K562 (cell line): ENCODE results near the gene RHBDD1. TPM values are rescaled to one million over a fixed set of nuclear protein-coding genes. Genes with fewer than 3 reads are reported as not detected.

Source experiments
- ATAC-seq: fragments of 200-7000 bp; cut with Tn5 transposase; 3 replicates; pipeline ENCODE4 v1.9.1; 2020; ENCODE audit warnings: moderate library complexity
- BruUV-seq: library from RNA; stranded (reverse); fragments of 400-500 nt; replicated peaks from 2 replicates; lab custom pipeline; 2021; lab: Mats Ljungman, UMichigan
- CTCF ChIA-PET: fragments of 300-600 bp; formaldehyde crosslinking; extraction: SDS; loops from one replicate; lab custom pipeline; 2021; ENCODE audit warnings: low intra/inter-chr PET ratio; lab: Yijun Ruan, JAX
- POLR2A ChIA-PET: fragments of 300-600, 350-650 bp; sonication (Branson Sonifier 250); formaldehyde crosslinking; extraction: SDS; loops from one replicate; lab custom pipeline; 2021; ENCODE audit warnings: antibody characterized with exemption, inconsistent platforms; lab: Yijun Ruan, JAX
- DNase-seq, 4 experiments: peaks; one replicate each; pipeline versions ENCODE4 v3.0.0 to v3.0.0-alpha.2; 2011 to 2018; ENCODE audit warnings: low spot score in 3 of 4, mixed read lengths in 3 of 4; ENCODE audit errors: extremely low read depth in 1 of 4
- FAIRE-seq: peaks from 2 replicates; lab custom pipeline; 2011; peaks lifted over from hg19 to GRCh38; lab: Jason Lieb, UNC
- H2AFZ ChIP-seq: 2 replicates; pipeline ENCODE4 v1.6.0; 2011; ENCODE audit warnings: low read depth, low read length, control low read depth, inconsistent platforms
- H3K27ac ChIP-seq: fragments of 200-600 bp; 3 replicates; pipeline ENCODE4 v1.8.0; 2011; ENCODE audit warnings: low read depth, mild to moderate bottlenecking, control low read depth, inconsistent platforms, low read length, moderate library complexity, mixed read lengths; ENCODE audit errors: extremely low read depth
- H3K27me3 ChIP-seq, 2 experiments: fragments of 300-600 bp in 1 of 2; 2 replicates in 1 of 2; 3 replicates in 1 of 2; pipeline versions ENCODE4 v1.6.0 to v1.8.0; 2011; ENCODE audit warnings: inconsistent platforms in 2 of 2, low read length in 2 of 2, mild to moderate bottlenecking in 1 of 2, mixed read lengths in 1 of 2, moderate library complexity in 1 of 2; ENCODE audit not compliant: control insufficient read depth in 2 of 2, insufficient read depth in 2 of 2
- H3K36me3 ChIP-seq: fragments of 300-600 bp; 3 replicates; pipeline ENCODE4 v1.8.0; 2011; ENCODE audit warnings: mild to moderate bottlenecking, low read length, inconsistent platforms; ENCODE audit not compliant: control insufficient read depth, insufficient read depth
- H3K4me1 ChIP-seq, 2 experiments: fragments of 200-600 bp in 1 of 2; replicated peaks in 1 of 2; 2 replicates in 1 of 2; 3 replicates in 1 of 2; pipeline versions ENCODE4 v1.5.1 to v1.8.0; 2011; ENCODE audit warnings: inconsistent platforms in 2 of 2, low read length in 2 of 2, mild to moderate bottlenecking in 1 of 2, mixed read lengths in 1 of 2, moderate library complexity in 1 of 2; ENCODE audit not compliant: control insufficient read depth in 2 of 2, insufficient read depth in 2 of 2
- H3K4me2 ChIP-seq: 2 replicates; pipeline ENCODE4 v1.6.1; 2011; ENCODE audit warnings: low read length, control low read depth, inconsistent platforms, mixed read lengths; ENCODE audit not compliant: insufficient read depth
- H3K4me3 ChIP-seq: fragments of 200-600 bp; sonication (generic), shearing (Covaris generic); 2 replicates; pipeline ENCODE4 v1.5.1; 2016; ENCODE audit warnings: control low read depth, inconsistent platforms
- H3K79me2 ChIP-seq: fragments of 200-600 bp; 3 replicates; pipeline ENCODE4 v1.8.0; 2011; ENCODE audit warnings: low read length, inconsistent platforms; ENCODE audit not compliant: control insufficient read depth, insufficient read depth
- H3K9ac ChIP-seq, 2 experiments: 2 replicates each; pipeline versions ENCODE4 v1.6.0 to v1.6.1; 2011; ENCODE audit warnings: low read depth in 2 of 2, low read length in 2 of 2, control low read depth in 1 of 2, inconsistent platforms in 1 of 2, mild to moderate bottlenecking in 1 of 2, mixed read lengths in 1 of 2; ENCODE audit not compliant: insufficient read depth in 1 of 2
- H3K9me1 ChIP-seq: one replicate; pipeline ENCODE4 v1.6.0; 2011; ENCODE audit warnings: inconsistent platforms, mild to moderate bottlenecking, low read length, moderate library complexity; ENCODE audit not compliant: control insufficient read depth, insufficient read depth
- H3K9me3 ChIP-seq: replicated peaks from 2 replicates; pipeline ENCODE4 v1.5.1; 2011; ENCODE audit warnings: low read depth, low read length, inconsistent platforms; ENCODE audit not compliant: control insufficient read depth, insufficient read depth
- H4K20me1 ChIP-seq: replicated peaks from 2 replicates; pipeline ENCODE4 v1.6.1; 2011; ENCODE audit warnings: low read length, inconsistent platforms, mixed read lengths; ENCODE audit not compliant: control insufficient read depth, insufficient read depth
- BDP1 ChIP-seq: IDR thresholded peaks from 3 replicates; pipeline ENCODE4 v1.6.1; 2011; ENCODE audit not compliant: insufficient read length, insufficient read depth
- MCM2 ChIP-seq: fragments of 450-650 bp; IDR thresholded peaks from 2 replicates; pipeline ENCODE4 v1.6.1; 2017; ENCODE audit warnings: low read depth, mild to moderate bottlenecking
- ZSCAN32 ChIP-seq: fragments of 450-650 bp; formaldehyde crosslinking; IDR thresholded peaks from 2 replicates; pipeline ENCODE4 v1.4.0; 2020; ENCODE audit warnings: mild to moderate bottlenecking, moderate library complexity
- WGBS: fragments of 100-300 bp; shearing (Covaris generic); methylation state at CpG from one replicate; pipeline ENCODE4 v1.1.6; 2016; ENCODE audit warnings: low coverage, mixed read lengths; ENCODE audit not compliant: insufficient coverage; ENCODE audit errors: missing lambda C conversion rate; 5-methylcytosine and 5-hydroxymethylcytosine counted together
- in situ Hi-C: fragments of 300-500 bp; cut with MboI; formaldehyde crosslinking; loops from 4 replicates; pipeline ENCODE4 v1.15.0; 2018; ENCODE audit warnings: inconsistent platforms, mixed read lengths
- intact Hi-C: fragments of 100-400 bp; cut with micrococcal nuclease; formaldehyde crosslinking; loops from 2 replicates; pipeline ENCODE4 v1.14.2; 2022
- polyA plus RNA-seq, 8 experiments: library from polyadenylated mRNA; depleted of rRNA in 4 of 8; stranded (reverse) in 5 of 8; unstranded in 3 of 8; fragments of >200 nt; fragmentation: Nextera tagmentation in 2 of 8; fragmentation: Illumina TruSeq in 1 of 8; extraction: Ambion mirVana in 2 of 8; extraction: Trizol in 1 of 8; gene quantifications; 2 replicates each; pipeline versions ENCODE4 v1.2.1 to v1.2.3, GENCODE V29; 2011 to 2014; ENCODE audit warnings: inconsistent platforms in 1 of 8, missing spikeins in 1 of 8
- total RNA-seq, 7 experiments: library from RNA; depleted of rRNA in 6 of 7; stranded (reverse); fragments of >200 nt in 6 of 7; fragmentation: Illumina TruSeq in 2 of 7; extraction: Trizol in 2 of 7; gene quantifications; 2 replicates each; pipeline versions ENCODE4 v1.2.1 to v1.2.3, GENCODE V29; 2011 to 2021; ENCODE audit warnings: low replicate concordance in 1 of 7
- TF ChIP-seq, protein P1 (sequence below): fragments of 250-450 bp; sonication (Bioruptor Pico); IDR thresholded peaks from 2 replicates; pipeline ENCODE4 v1.8.0; 2021; ENCODE audit warnings: moderate library complexity, mild to moderate bottlenecking, inconsistent platforms
- TF ChIP-seq, protein P2 (sequence below): fragments of 450-650 bp; conservative IDR thresholded peaks from 2 replicates; pipeline ENCODE4 v1.6.1; 2016; ENCODE audit warnings: missing genetic modification characterization, low read depth, mild to moderate bottlenecking, control low read depth, missing compliant biosample characterization

Gene RHBDD1
- total and polyA plus RNA-seq, 9 of the 15 experiments (the other 6 are each of a cell fraction or from before 2014, with no cell fraction given), result 4.8 to 34.8 (median 15.6) TPM

GRCh38 chr2:226905718-226906117, 69.9 kb downstream of the RHBDD1 start:
- H3K79me2 ChIP-seq, result no peaks in the 10 kb centered on the region
- no peak overlapping the region for H3K4me3 ChIP-seq
- 74% methylated on average over 6 of the region's 6 CpGs for WGBS
- H3K4me2 ChIP-seq, result no peak overlapping the region
- H4K20me1 ChIP-seq, result no peaks in the 10 kb centered on the region
- in situ Hi-C loops, result no loop called here
- intact Hi-C loops, result no loop called here
- no peaks in the 10 kb centered on the region for H3K9me1 ChIP-seq
- no peaks in the 10 kb centered on the region for H3K9me3 ChIP-seq
- ChIA-PET POLR2A (no interaction called here), CTCF (no interaction called here)
- FAIRE-seq, result no peak
- H2AFZ ChIP-seq, result no peak overlapping the region
- DNase-seq, result no peak
- 0 out of 3 replicates have a peak, but pooled peaks cover 3% of the 10 kb centered on the region for H3K36me3 ChIP-seq
- H3K27ac ChIP-seq, result no peak overlapping the region
- ATAC-seq, result no peak
- H3K9ac ChIP-seq, result no peak overlapping the region
- no peaks in the 10 kb centered on the region for H3K27me3 ChIP-seq
- BruUV-seq, result no TSS peak
- TF ChIP-seq ZSCAN32 (CRISPR knock-in tag) (no peak), BDP1 (no peak), MCM2 (no peak)
- TF ChIP-seq, protein P1, sequence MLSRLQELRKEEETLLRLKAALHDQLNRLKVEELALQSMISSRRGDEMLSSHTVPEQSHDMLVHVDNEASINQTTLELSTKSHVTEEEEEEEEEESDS (CRISPR knock-in tag), result no peak
- TF ChIP-seq, protein P2, sequence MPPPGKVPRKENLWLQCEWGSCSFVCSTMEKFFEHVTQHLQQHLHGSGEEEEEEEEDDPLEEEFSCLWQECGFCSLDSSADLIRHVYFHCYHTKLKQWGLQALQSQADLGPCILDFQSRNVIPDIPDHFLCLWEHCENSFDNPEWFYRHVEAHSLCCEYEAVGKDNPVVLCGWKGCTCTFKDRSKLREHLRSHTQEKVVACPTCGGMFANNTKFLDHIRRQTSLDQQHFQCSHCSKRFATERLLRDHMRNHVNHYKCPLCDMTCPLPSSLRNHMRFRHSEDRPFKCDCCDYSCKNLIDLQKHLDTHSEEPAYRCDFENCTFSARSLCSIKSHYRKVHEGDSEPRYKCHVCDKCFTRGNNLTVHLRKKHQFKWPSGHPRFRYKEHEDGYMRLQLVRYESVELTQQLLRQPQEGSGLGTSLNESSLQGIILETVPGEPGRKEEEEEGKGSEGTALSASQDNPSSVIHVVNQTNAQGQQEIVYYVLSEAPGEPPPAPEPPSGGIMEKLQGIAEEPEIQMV (tag), result no peak
- no peaks in the 10 kb centered on the region for H3K4me1 ChIP-seq
